Measurements from ENCODE around the gene BUD31. TPM values are rescaled to one million over a fixed set of nuclear protein-coding genes. Genes with fewer than 3 reads are reported as not detected.
A peak's percentile ranks its signal among the peaks of the same experiment; 100 is the strongest.

Gene BUD31
- total and polyA plus RNA-seq, 4 experiments from 2014 or later, result 60.0 to 175 (median 112) TPM

- no peak overlapping the region for H3K27ac ChIP-seq (ENCODE audit: low read depth, low read length)
- H3K4me1 ChIP-seq (ENCODE audit: insufficient read depth, low read length), result peaks cover 16% of the 10 kb centered on the region
- Mint-ChIP-seq H3K27ac (peak overlapping the region in 6 of 7 donors; percentile 23 to 68 (median 54)), H3K27me3 (no peaks in the 10 kb centered on the region), H3K9me3 (peaks cover 0 to 3% (median 0%) of the 10 kb centered on the region in 8 donors), H3K36me3 (peaks cover 28 to 81% of the 10 kb centered on the region in 2 donors), H3K4me3 (no peak overlapping the region), H3K4me1 (peaks cover 7 to 33% (median 22%) of the 10 kb centered on the region in 4 donors)
- no peaks in the 10 kb centered on the region for H3K27me3 ChIP-seq (ENCODE audit: insufficient read depth, low read length)
- no peak for DNase-seq
- ChIA-PET POLR2A (ENCODE audit: partially characterized antibody) (interaction anchor here (1.1 to 13.0 kb wide), 3 partner anchors 9 to 22 kb away, joined by 3 to 210 read pairs (median 10); partner anchors contain the start of genes BUD31 and PDAP1), CTCF (ENCODE audit: partially characterized antibody) (no interaction called here)
- intact Hi-C loops (cut with micrococcal nuclease), result no loop called here
- H3K36me3 ChIP-seq (ENCODE audit: insufficient read depth, low read length), result peaks cover 62% of the 10 kb centered on the region
- H3K9me3 ChIP-seq (ENCODE audit: control insufficient read depth in 1 of 2, low read length in 2 of 2), result no peaks in the 10 kb centered on the region
- no peak overlapping the region for H3K4me3 ChIP-seq (ENCODE audit: low read length in 2 of 2)
These were observed 11.3 kb upstream of the BUD31 start for GRCh38 chr7:99397297-99397983.

GRCh38 chr7:99398891-99399445 lies 9.8 kb upstream of the BUD31 start:
- H3K4me3 Mint-ChIP-seq, result no peak overlapping the region
- no peaks in the 10 kb centered on the region for H3K27me3 Mint-ChIP-seq
- H3K36me3 Mint-ChIP-seq, result peaks cover 31 to 79% of the 10 kb centered on the region in 2 donors
- Histone ChIP-seq H3K4me3 (ENCODE audit: low read length in 2 of 2) (no peak overlapping the region), H3K9me3 (ENCODE audit: control insufficient read depth in 1 of 2, low read length in 2 of 2) (no peaks in the 10 kb centered on the region), H3K4me1 (ENCODE audit: insufficient read depth, low read length) (peaks cover under 1% of the 10 kb centered on the region), H3K27ac (ENCODE audit: low read depth, low read length) (no peak overlapping the region), H3K36me3 (ENCODE audit: insufficient read depth, low read length) (peaks cover 54% of the 10 kb centered on the region), H3K27me3 (ENCODE audit: insufficient read depth, low read length) (no peaks in the 10 kb centered on the region)
- peaks cover 0 to 3% (median 0%) of the 10 kb centered on the region in 8 donors for H3K9me3 Mint-ChIP-seq
- peaks cover 8 to 22% (median 15%) of the 10 kb centered on the region in 4 donors for H3K4me1 Mint-ChIP-seq
- POLR2A ChIA-PET (ENCODE audit: partially characterized antibody), result interaction anchor here (0.6 to 13.0 kb wide), 9 partner anchors 7 to 392 kb away, joined by 3 to 210 read pairs (median 7); partner anchors contain the start of genes BUD31, PDAP1 and ZNF394
- CTCF ChIA-PET (ENCODE audit: partially characterized antibody), result interaction anchor here (1.2 to 1.4 kb wide), 3 partner anchors 13 to 86 kb away, joined by 3 read pairs; no protein-coding TSS in a partner anchor
- intact Hi-C loops (cut with micrococcal nuclease), result no loop called here
- H3K27ac Mint-ChIP-seq, result peak overlapping the region in 6 of 7 donors; percentile 23 to 88 (median 56)
- no peak for DNase-seq

- H3K4me1 Mint-ChIP-seq, result peaks cover 12 to 26% (median 18%) of the 10 kb centered on the region in 4 donors
These were observed 9.2 kb upstream of the BUD31 start for GRCh38 chr7:99399597-99399996.

GRCh38 chr7:99402854-99403253 lies 5.9 kb upstream of the BUD31 start:
- intact Hi-C loops (cut with micrococcal nuclease), result no loop called here
- H3K27me3 Mint-ChIP-seq, result no peaks in the 10 kb centered on the region

More at GRCh38 chr7:99399597-99399996, 9.2 kb upstream of the BUD31 start:
- Mint-ChIP-seq H3K9me3 (peaks cover 0 to 3% (median 0%) of the 10 kb centered on the region in 8 donors), H3K36me3 (peaks cover 35 to 77% of the 10 kb centered on the region in 2 donors), H3K4me3 (no peak overlapping the region), H3K27ac (peak overlapping the region in 4 of 7 donors; percentile 24 to 59 (median 35)), H3K27me3 (no peaks in the 10 kb centered on the region)
- peaks cover 54% of the 10 kb centered on the region for H3K36me3 ChIP-seq (ENCODE audit: insufficient read depth, low read length)
- H3K27me3 ChIP-seq (ENCODE audit: insufficient read depth, low read length), result no peaks in the 10 kb centered on the region
- H3K9me3 ChIP-seq (ENCODE audit: control insufficient read depth in 1 of 2, low read length in 2 of 2), result no peaks in the 10 kb centered on the region
- H3K4me1 ChIP-seq (ENCODE audit: insufficient read depth, low read length), result no peaks in the 10 kb centered on the region
- ChIA-PET POLR2A (ENCODE audit: partially characterized antibody) (interaction anchor here (0.5 to 13.0 kb wide), 10 partner anchors 7 to 100 kb away, joined by 3 to 210 read pairs (median 6); partner anchors contain the start of genes BUD31, PDAP1 and ZNF394), CTCF (ENCODE audit: partially characterized antibody) (interaction anchor here (1.1 to 1.4 kb wide), 3 partner anchors 10 to 87 kb away, joined by 3 to 4 read pairs (median 3); no protein-coding TSS in a partner anchor)
- no peak overlapping the region for H3K4me3 ChIP-seq (ENCODE audit: low read length in 2 of 2)
- no peak overlapping the region for H3K27ac ChIP-seq (ENCODE audit: low read depth, low read length)
- no peak for DNase-seq
- intact Hi-C loops (cut with micrococcal nuclease), result no loop called here

GRCh38 chr7:99403764-99404163 lies 5.0 kb upstream of the BUD31 start:
- POLR2A ChIA-PET (ENCODE audit: partially characterized antibody), result interaction anchor here (0.5 to 9.9 kb wide), 4 partner anchors 10 to 1024 kb away, joined by 3 to 210 read pairs (median 4); no protein-coding TSS in a partner anchor
- no peak for DNase-seq
- H3K27me3 Mint-ChIP-seq, result no peaks in the 10 kb centered on the region
- Histone ChIP-seq H3K4me1 (ENCODE audit: insufficient read depth, low read length) (peaks cover 27% of the 10 kb centered on the region), H3K36me3 (ENCODE audit: insufficient read depth, low read length) (peaks cover 30% of the 10 kb centered on the region), H3K4me3 (ENCODE audit: low read length in 2 of 2) (no peak overlapping the region), H3K27me3 (ENCODE audit: insufficient read depth, low read length) (no peaks in the 10 kb centered on the region), H3K9me3 (ENCODE audit: control insufficient read depth in 1 of 2, low read length in 2 of 2) (no peaks in the 10 kb centered on the region), H3K27ac (ENCODE audit: low read depth, low read length) (no peak overlapping the region)
- H3K36me3 Mint-ChIP-seq, result peaks cover 25 to 53% of the 10 kb centered on the region in 2 donors
- CTCF ChIA-PET (ENCODE audit: partially characterized antibody), result no interaction called here
- peak overlapping the region in 6 of 7 donors; percentile 12 to 84 (median 79) for H3K27ac Mint-ChIP-seq
- H3K4me3 Mint-ChIP-seq, result no peak overlapping the region
- peaks cover 25 to 45% (median 36%) of the 10 kb centered on the region in 4 donors for H3K4me1 Mint-ChIP-seq
- peaks cover 0 to 8% (median 0%) of the 10 kb centered on the region in 8 donors for H3K9me3 Mint-ChIP-seq
- intact Hi-C loops (cut with micrococcal nuclease), result no loop called here

More at GRCh38 chr7:99402854-99403253, 5.9 kb upstream of the BUD31 start:
- Histone ChIP-seq H3K27me3 (ENCODE audit: insufficient read depth, low read length) (no peaks in the 10 kb centered on the region), H3K27ac (ENCODE audit: low read depth, low read length) (no peak overlapping the region), H3K4me1 (ENCODE audit: insufficient read depth, low read length) (peaks cover 25% of the 10 kb centered on the region), H3K4me3 (ENCODE audit: low read length in 2 of 2) (no peak overlapping the region), H3K36me3 (ENCODE audit: insufficient read depth, low read length) (peaks cover 30% of the 10 kb centered on the region), H3K9me3 (ENCODE audit: control insufficient read depth in 1 of 2, low read length in 2 of 2) (no peaks in the 10 kb centered on the region)
- ChIA-PET POLR2A (ENCODE audit: partially characterized antibody) (interaction anchor here (1.0 to 9.9 kb wide), 3 partner anchors 9 to 95 kb away, joined by 3 to 210 read pairs (median 3); no protein-coding TSS in a partner anchor), CTCF (ENCODE audit: partially characterized antibody) (no interaction called here)
- H3K4me1 Mint-ChIP-seq, result peaks cover 26 to 42% (median 36%) of the 10 kb centered on the region in 4 donors
- peaks cover 0 to 3% (median 0%) of the 10 kb centered on the region in 8 donors for H3K9me3 Mint-ChIP-seq
- DNase-seq, result no peak
- no peak overlapping the region for H3K4me3 Mint-ChIP-seq
- peaks cover 28 to 54% of the 10 kb centered on the region in 2 donors for H3K36me3 Mint-ChIP-seq
- H3K27ac Mint-ChIP-seq, result peak overlapping the region in 5 of 7 donors; percentile 8 to 86 (median 80)

GRCh38 chr7:99404235-99404976 lies 4.4 kb upstream of the BUD31 start:
- H3K27ac ChIP-seq (ENCODE audit: low read depth, low read length), result no peak overlapping the region
- peaks cover 28% of the 10 kb centered on the region for H3K36me3 ChIP-seq (ENCODE audit: insufficient read depth, low read length)
- H3K4me1 Mint-ChIP-seq, result peaks cover 24 to 47% (median 38%) of the 10 kb centered on the region in 4 donors
- ChIA-PET POLR2A (ENCODE audit: partially characterized antibody) (interaction anchor here (0.5 to 9.9 kb wide), 3 partner anchors 11 to 1024 kb away, joined by 3 to 210 read pairs (median 5); no protein-coding TSS in a partner anchor), CTCF (ENCODE audit: partially characterized antibody) (no interaction called here)
- H3K4me3 ChIP-seq (ENCODE audit: low read length in 2 of 2), result no peak overlapping the region
- peak overlapping the region in 6 of 7 donors; percentile 12 to 84 (median 70) for H3K27ac Mint-ChIP-seq
- intact Hi-C loops (cut with micrococcal nuclease), result no loop called here
- H3K9me3 ChIP-seq (ENCODE audit: control insufficient read depth in 1 of 2, low read length in 2 of 2), result no peaks in the 10 kb centered on the region
- peaks cover 0 to 8% (median 0%) of the 10 kb centered on the region in 8 donors for H3K9me3 Mint-ChIP-seq
- no peak for DNase-seq
- peaks cover 29% of the 10 kb centered on the region for H3K4me1 ChIP-seq (ENCODE audit: insufficient read depth, low read length)
- peaks cover 25 to 55% of the 10 kb centered on the region in 2 donors for H3K36me3 Mint-ChIP-seq
- H3K27me3 ChIP-seq (ENCODE audit: insufficient read depth, low read length), result no peaks in the 10 kb centered on the region
- H3K4me3 Mint-ChIP-seq, result peak overlapping the region in 1 of 8 donors; percentile 21
- no peaks in the 10 kb centered on the region for H3K27me3 Mint-ChIP-seq

Measured in CD4-positive, alpha-beta memory T cell (primary cell).